H54 (cell line): ENCODE measurements around the gene WDFY4.

Experiments used
- DNase-seq: peaks from one replicate; pipeline ENCODE4 v3.0.0; 2011; ENCODE audit warnings: low spot score, mixed read lengths; ENCODE audit not compliant: insufficient read length
- FAIRE-seq: peaks from 3 replicates; lab custom pipeline; 2011; peaks lifted over from hg19 to GRCh38; lab: Jason Lieb, UNC
- POLR2A ChIP-seq: IDR thresholded peaks from 2 replicates; pipeline ENCODE4 v1.6.1; 2011; ENCODE audit warnings: low read depth, mild to moderate bottlenecking, low read length

WDFY4 gene

DNA sequence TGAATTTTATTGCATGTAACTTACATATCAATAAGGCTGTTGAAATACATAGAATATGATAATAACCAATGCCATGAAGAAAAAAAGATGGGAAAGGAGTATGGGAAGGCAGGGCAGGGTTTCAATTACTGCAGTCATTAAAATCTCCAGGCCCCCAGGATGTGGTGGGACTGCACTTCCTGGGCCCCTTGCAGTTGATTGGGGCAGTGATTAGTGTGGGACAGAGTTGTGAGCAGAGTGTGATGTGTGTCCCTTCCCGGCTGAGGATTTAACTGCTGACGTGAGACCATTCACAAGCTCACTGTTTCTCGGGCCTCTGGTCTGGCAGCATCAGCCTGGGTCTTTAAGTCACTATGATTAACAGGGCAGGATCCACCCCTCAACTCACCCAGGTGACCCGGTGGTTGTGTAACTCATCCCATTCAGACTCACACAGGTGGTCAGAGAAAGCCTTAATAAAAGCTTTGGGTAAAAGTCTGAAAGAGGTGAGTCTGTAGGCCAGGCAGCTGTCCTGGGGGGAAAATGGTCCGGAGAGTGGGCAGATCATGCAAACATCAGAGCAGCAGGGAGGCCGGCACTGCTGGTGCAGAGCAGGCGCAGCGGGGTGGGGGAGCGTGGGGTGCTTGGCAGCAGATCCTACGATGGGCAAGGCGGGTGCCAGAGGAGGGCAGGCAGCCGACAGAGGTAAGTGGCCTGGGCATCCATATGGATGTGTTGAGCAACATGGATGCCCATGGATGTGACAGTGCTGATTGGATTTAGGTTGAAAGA is 36.3 kb upstream of the WDFY4 start:
- FAIRE-seq, result no peak
- no peak for DNase-seq
- TF ChIP-seq POLR2A, result no peak

GRCh38 chr10:48649349-48649944 is 35.2 kb upstream of the WDFY4 start:
- TF ChIP-seq POLR2A, result no peak
- FAIRE-seq, result no peak

GRCh38 chr10:48651293-48651692 is 33.4 kb upstream of the WDFY4 start:
- no peak for FAIRE-seq

More at GRCh38 chr10:48649349-48649944, 35.2 kb upstream of the WDFY4 start:
- DNase-seq, result no peak

DNA sequence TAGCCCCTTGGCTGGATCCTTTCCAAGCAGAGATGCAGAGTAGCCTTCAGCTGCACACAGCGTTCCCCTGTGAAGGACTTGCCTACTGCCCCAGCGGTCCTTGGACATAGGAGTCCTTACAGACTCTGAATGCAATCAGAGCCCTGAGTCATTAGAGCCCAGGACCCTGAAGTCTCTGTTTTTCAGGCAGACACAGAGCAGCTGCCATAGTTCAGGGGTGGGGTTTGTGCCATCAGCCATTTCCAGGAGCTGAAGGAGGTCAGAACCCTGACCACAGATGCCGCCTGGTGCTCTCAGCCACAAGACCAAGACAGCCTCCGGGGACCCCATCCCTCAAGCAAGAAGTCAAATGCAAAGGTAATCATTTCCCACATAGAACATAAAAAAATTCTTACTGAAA is 32.8 kb upstream of the WDFY4 start:
- FAIRE-seq (no peak), DNase-seq (no peak)

More at GRCh38 chr10:48651293-48651692, 33.4 kb upstream of the WDFY4 start:
- no peak for TF ChIP-seq POLR2A
- no peak for DNase-seq

DNA sequence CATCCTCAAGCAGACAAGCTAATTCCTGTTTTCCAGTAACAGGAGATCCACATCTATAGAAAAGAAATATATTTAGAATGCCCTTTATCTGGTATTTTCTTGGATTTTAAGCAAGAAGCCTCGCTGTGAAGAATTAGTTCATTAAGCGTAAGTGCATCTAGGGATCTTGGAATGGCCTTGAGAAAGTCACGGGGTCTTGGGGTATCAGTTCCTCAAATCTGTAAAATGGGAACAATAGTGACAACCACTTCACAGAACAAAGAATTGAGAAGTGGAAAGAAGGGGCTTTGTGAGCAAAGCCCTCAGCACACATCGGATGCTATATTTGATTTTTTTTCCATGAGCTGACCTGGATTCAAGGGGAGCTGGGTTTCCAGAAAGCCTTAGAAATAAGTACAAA is 32.3 kb upstream of the WDFY4 start:
- TF ChIP-seq POLR2A, result no peak
- FAIRE-seq, result no peak
- no peak for DNase-seq

More for the DNA sequence above, 32.8 kb upstream of the WDFY4 start:
- no peak for TF ChIP-seq POLR2A

- DNase-seq, result no peak
- no peak for FAIRE-seq
Observed at GRCh38 chr10:48653347-48653746, 31.3 kb upstream of the WDFY4 start.

DNA sequence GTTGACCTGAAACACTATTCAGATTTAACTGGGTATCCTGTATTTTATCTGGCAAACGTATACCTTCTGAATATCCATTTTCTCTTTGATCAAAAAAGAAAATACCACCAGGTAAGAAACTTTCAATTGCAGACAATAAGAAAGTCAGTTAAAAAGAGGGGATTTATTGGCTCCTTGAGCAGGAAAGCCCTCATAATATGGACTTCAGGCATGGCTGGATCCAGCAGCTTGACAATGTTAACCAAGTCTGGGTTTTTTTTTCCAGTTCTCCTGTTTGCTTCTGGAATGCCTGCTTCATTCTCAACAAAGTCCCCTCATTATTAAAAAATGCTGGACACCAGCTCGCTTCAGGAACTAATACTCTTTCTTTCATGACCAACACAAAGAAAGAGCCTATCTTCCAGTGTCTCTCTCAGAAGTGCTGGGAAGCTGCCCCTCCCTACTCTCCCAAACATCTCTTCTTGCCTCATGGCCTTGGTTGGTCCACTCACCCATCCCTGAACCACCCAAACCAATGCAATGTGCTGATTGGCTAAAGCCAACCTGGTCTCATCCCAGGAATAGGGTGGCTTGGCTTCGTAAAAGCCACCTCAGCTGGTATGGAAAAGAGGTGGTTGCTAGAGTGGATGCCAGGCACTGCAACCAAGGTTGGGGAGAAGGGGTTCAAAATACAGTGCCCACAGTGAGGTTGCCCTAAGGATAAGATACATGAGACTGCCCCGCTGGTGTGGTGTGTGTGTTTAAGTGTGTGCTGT is 30.6 kb upstream of the WDFY4 start:
- FAIRE-seq, result no peak
- no peak for TF ChIP-seq POLR2A

More at GRCh38 chr10:48653347-48653746, 31.3 kb upstream of the WDFY4 start:
- TF ChIP-seq POLR2A, result no peak

GRCh38 chr10:48655411-48656240 is 29.0 kb upstream of the WDFY4 start:
- TF ChIP-seq POLR2A, result peak; percentile 27; the same call in 1 of the 2 replicates
- FAIRE-seq (no peak), DNase-seq (peak; percentile 83)

More for the DNA sequence above, 30.6 kb upstream of the WDFY4 start:
- no peak for DNase-seq

DNA sequence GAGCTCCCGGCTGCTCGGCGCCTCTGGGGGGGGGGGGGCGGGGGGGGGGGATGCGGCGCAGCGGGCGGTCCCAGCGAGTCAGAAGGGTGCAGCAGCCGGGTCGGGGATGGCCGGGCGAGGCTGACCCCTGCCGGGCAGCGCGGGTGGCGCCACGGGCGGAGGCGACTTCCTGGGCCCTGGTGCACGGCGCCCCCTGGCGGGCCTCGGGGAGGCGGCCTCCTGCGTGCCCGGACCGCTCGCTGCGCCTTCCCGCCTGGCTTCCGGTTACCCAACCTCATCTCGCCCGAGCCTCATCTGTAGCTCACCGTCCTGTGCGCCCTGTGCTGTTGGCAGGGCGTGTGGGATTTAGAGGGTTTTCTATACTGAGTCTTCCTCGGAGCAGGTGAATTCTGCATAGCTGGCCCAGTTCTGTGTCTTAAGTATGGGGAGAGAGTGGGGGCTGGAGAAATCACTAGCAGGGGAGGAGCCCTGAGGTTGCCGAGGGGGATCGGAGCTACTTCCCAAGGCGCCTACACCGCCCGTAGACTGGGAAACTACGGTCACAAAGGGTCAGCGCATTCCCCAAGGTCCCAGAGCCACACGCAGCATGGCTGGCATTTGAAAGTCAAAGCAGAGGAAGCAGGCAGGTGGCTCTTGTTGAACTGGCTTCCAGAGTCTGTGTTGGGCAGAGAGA is 28.3 kb upstream of the WDFY4 start:
- FAIRE-seq (no peak), DNase-seq (peak; percentile 91)
- no peak; the same call in 1 of the 2 replicates for TF ChIP-seq POLR2A

DNA sequence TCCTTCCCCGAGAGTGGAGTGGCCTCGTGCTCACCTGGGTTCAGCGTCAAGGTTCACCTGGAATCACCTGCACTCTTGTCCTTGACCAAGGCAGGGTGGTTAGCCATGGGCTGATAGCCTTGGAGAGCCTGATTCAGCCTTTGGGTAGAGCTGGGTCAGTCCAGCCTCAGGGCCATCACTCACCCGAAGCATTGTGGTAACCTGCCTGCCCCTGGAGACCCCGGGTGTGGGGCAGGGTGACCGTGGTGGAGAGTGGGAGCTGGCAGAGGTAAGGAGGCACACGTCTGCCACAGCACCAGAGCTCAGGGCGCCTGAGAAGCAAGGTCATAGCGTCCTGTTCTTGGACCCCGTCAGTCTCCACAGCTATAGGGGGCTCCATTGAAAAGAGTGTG is 27.8 kb upstream of the WDFY4 start:
- TF ChIP-seq POLR2A, result no peak
- DNase-seq (no peak), FAIRE-seq (no peak)

- TF ChIP-seq POLR2A, result no peak
- no peak for FAIRE-seq
- DNase-seq, result no peak
Observed at GRCh38 chr10:48657416-48657815, 27.3 kb upstream of the WDFY4 start.

DNA sequence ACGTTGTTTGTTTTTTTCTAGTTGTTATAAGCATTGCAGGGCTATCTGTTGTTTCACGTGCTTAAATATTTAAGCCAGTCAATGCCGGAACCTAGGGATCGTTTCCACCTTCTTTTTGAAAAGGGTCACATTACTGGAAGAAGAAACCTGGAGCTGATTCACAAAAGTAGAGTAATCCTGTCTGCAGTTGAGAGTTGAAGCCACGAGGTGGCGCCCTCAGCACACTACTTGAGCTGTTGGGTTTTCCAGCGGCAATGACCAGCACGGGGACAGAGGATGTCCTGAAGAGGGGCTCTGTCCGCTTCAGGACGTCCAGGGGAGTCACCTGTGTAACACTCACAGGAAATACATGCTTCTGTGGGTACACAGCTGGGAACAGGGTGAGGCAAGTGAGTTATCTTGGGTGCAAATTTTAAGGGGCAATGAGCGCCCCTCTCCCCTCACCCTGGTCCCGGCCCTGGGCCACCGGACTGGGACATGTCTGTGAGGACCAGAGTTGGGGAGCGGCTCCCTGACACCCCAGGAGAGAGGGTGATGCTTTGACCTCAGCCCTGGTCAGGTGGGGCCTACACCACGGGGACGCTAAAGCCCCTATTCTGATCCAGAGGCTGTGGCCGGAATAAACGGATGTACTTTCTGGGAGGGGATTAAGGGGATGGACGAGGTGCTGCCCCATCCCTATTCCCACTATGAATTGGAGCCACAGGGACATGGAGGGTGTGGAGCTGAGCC is 26.3 kb upstream of the WDFY4 start:
- TF ChIP-seq POLR2A, result no peak
- FAIRE-seq (peak; percentile 48), DNase-seq (peak; percentile 47)

- FAIRE-seq (no peak), DNase-seq (no peak)
- no peak for TF ChIP-seq POLR2A
Observed at GRCh38 chr10:48658975-48659269, 25.8 kb upstream of the WDFY4 start.
